Testis (tissue), 3 donors: Measurements from ENCODE around the gene KLF7. TPM values are rescaled to one million over a fixed set of nuclear protein-coding genes. Genes with fewer than 3 reads are reported as not detected.

Source experiments
- DNase-seq: peaks from one replicate; pipeline ENCODE4 v3.0.0-alpha.2; 2019
- H3K27ac ChIP-seq, 2 donors: fragments of 200-600 bp; sonication (generic); one replicate each; pipeline ENCODE4 v1.5.1; 2019
- H3K27me3 ChIP-seq: fragments of 200-600 bp; sonication (generic); one replicate; pipeline ENCODE4 v1.5.1; 2019
- H3K36me3 ChIP-seq: fragments of 200-600 bp; sonication (generic); one replicate; pipeline ENCODE4 v1.5.1; 2017; ENCODE audit warnings: low read depth; ENCODE audit errors: missing control alignments
- H3K4me1 ChIP-seq: fragments of 200-600 bp; sonication (generic); one replicate; pipeline ENCODE4 v1.5.1; 2019
- H3K4me3 ChIP-seq, 2 donors: fragments of 200-600 bp; sonication (generic); one replicate each; pipeline ENCODE4 v1.5.1; 2017 to 2019
- H3K9me3 ChIP-seq: fragments of 200-600 bp; sonication (generic); one replicate; pipeline ENCODE4 v1.5.1; 2017
- POLR2A ChIP-seq: fragments of 450-650 bp; IDR thresholded peaks from one replicate; pipeline ENCODE4 v1.6.1; 2017; ENCODE audit warnings: antibody characterized with exemption, mild to moderate bottlenecking, moderate library complexity
- WGBS, 2 donors: methylation state at CpG; one replicate each; pipeline ENCODE4 v1.1.5; 2018; 5-methylcytosine and 5-hydroxymethylcytosine counted together
- intact Hi-C: fragments of 100-400 bp; cut with DNase I; formaldehyde crosslinking; loops from one replicate; pipeline ENCODE4 v1.15.1; 2023; ENCODE audit warnings: low total_unique reads
- polyA plus RNA-seq: library from polyadenylated mRNA; stranded (reverse); fragments of 350-450 nt; fragmentation: Illumina TruSeq; extraction: RNeasy Lipid Tissue Mini Kit (QIAGEN cat#74804); gene quantifications from one replicate; pipeline ENCODE4 v1.2.3, GENCODE V29; 2014; ENCODE audit warnings: low read depth, low replicate concordance; ENCODE audit not compliant: insufficient read depth
- total RNA-seq, 2 donors: library from RNA; depleted of rRNA; stranded (reverse); fragments of >200 nt; gene quantifications; one replicate each; pipeline ENCODE4 v1.2.3, GENCODE V29; 2016
- TF ChIP-seq, protein P1 (sequence below), 3 experiments: fragments of 450-650 bp in 2 of 3; fragments of 200-600 bp in 1 of 3; sonication (generic) in 1 of 3; IDR thresholded peaks; one replicate each; pipeline ENCODE4 v1.5.1; 2016 to 2019; ENCODE audit warnings: antibody characterized with exemption in 3 of 3, mild to moderate bottlenecking in 2 of 3, moderate library complexity in 1 of 3

Gene KLF7
- total and polyA plus RNA-seq, 3 donors from 2014 or later = 15.1 to 23.2 (median 21.1) TPM

DNA sequence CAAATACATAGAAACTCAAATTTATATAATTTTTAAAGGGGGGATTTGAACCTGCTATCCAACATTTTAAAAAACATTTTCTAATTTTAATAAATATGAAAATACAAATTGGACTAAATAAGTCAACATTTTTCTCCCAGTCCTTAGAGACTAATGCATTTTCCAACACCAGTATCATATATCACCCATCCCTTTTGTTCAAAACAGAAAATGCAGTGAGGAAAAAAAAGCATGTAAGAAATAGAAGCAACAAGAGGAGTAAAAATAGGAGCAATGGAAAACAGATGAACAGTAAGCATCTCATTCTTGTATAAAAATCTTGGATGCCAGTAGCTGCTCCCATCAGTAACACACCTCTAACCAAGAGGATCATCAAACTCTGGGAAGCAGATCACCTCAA is 25.5 kb downstream of the KLF7 start:
- no peak overlapping the region for H3K27ac ChIP-seq
- TF ChIP-seq, protein P1, sequence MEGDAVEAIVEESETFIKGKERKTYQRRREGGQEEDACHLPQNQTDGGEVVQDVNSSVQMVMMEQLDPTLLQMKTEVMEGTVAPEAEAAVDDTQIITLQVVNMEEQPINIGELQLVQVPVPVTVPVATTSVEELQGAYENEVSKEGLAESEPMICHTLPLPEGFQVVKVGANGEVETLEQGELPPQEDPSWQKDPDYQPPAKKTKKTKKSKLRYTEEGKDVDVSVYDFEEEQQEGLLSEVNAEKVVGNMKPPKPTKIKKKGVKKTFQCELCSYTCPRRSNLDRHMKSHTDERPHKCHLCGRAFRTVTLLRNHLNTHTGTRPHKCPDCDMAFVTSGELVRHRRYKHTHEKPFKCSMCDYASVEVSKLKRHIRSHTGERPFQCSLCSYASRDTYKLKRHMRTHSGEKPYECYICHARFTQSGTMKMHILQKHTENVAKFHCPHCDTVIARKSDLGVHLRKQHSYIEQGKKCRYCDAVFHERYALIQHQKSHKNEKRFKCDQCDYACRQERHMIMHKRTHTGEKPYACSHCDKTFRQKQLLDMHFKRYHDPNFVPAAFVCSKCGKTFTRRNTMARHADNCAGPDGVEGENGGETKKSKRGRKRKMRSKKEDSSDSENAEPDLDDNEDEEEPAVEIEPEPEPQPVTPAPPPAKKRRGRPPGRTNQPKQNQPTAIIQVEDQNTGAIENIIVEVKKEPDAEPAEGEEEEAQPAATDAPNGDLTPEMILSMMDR (IDR thresholded peaks at IDR 0.05) = no peak
- no peak for TF ChIP-seq POLR2A
- no peaks in the 10 kb centered on the region for H3K27me3 ChIP-seq
- H3K36me3 ChIP-seq = no peaks in the 10 kb centered on the region
- H3K9me3 ChIP-seq = no peaks in the 10 kb centered on the region
- DNase-seq = no peak
- peaks cover 4% of the 10 kb centered on the region for H3K4me1 ChIP-seq
- H3K4me3 ChIP-seq = no peak overlapping the region
- intact Hi-C loops = no loop called here

DNA sequence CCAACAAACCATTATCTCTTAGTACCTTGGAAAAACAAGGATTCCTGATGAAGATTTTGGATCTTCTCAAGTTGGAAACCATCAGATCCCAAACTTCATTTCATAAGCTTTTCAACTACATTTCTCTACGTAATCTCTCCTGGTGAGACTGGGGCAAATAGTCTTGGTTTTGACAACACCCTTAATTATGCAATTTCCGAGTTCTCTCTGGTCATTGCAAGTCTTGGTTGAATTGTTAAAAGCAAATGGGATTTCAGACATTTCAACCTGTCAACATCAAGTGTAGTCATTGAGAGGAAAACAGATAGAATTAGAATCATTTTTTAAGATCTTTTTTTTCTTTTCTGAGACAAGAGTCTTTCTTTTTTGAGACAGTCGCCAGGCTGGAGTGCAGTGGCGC is 26.2 kb downstream of the KLF7 start:
- 77 to 80% methylated on average over 4 of the region's 4 CpGs for WGBS, 2 donors
- peaks cover 5% of the 10 kb centered on the region for H3K4me1 ChIP-seq
- no peaks in the 10 kb centered on the region for H3K9me3 ChIP-seq
- no peaks in the 10 kb centered on the region for H3K27me3 ChIP-seq
- no peak overlapping the region for H3K4me3 ChIP-seq
- H3K27ac ChIP-seq = no peak overlapping the region
- intact Hi-C loops = no loop called here
- DNase-seq = no peak
- H3K36me3 ChIP-seq = no peaks in the 10 kb centered on the region
- no peak for TF ChIP-seq POLR2A
- TF ChIP-seq, protein P1 (IDR thresholded peaks at IDR 0.05) = no peak

DNA sequence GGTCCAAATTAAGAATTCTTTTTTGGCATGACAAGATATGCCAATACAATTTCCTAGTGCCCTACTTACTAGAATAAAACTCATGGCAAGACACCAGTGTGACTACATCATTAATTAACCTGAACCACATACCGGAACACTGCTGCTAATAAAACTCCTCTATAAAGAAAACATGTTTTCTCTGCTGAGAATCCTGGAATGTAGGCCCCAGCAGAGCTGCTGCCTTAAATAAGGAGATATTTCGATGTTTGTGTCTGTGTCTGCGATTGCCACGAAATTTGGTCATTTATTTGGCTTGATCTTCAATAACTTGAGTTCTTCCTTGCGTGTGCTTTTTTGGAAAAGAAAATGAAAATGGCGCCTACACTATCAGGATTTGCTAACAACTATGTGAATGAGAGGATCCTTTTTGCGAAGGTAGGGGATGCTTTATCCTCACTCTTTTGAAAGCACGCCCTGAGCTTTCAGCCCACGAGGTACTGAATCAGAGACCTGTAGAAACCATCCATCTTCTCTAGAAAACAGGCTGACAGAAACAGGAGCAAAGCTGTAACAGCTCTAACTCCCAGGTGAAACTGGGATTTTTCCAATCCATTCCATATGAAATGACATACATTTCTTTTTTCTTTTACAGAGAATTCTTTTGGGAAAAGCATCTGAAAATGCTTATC is 27.0 kb downstream of the KLF7 start:
- Histone ChIP-seq H3K9me3 (no peaks in the 10 kb centered on the region), H3K27ac (no peak overlapping the region), H3K27me3 (no peaks in the 10 kb centered on the region), H3K4me3 (no peak overlapping the region), H3K4me1 (peaks cover 5% of the 10 kb centered on the region), H3K36me3 (no peaks in the 10 kb centered on the region)
- TF ChIP-seq POLR2A = no peak
- TF ChIP-seq, protein P1 (IDR thresholded peaks at IDR 0.05) = no peak
- DNase-seq = no peak
- WGBS, 2 donors = 76 to 88% methylated on average over 9 of the region's 9 CpGs
- intact Hi-C loops = no loop called here

DNA sequence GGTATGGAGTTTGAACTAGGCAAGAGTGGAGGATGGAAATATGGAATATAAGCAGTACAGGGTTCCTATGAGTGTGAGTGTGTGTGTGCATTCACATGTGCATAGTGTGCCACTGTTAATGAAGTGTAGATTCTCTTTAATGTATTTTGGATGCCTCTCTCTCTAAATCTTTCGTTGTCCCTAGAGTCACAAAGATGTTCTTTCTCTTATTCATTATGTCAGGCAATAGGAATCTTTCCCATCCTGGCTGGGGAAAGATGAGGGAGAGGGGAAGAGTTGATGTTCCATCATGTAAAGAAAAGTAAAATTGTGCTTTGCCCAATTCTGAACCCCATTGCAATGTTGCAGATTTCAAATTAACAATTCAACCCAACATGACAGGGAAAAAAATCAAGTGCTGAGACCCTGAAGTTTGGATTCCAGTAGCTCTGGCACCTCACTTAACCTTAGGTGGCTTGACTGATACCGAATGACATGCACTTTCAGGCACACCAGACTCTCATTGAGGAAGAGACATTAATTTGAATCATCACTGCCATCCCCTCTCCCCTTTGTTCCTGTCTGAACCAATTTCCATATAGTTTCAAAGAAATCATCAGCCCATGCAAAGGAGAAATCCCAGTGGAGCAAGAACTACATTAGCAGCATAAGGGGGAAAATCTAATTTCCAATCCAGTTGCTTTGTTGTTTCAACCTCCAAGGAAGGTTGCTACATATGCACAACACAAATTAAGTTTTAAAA is 28.0 kb downstream of the KLF7 start:
- Histone ChIP-seq H3K36me3 (no peaks in the 10 kb centered on the region), H3K4me3 (no peak overlapping the region), H3K27me3 (no peaks in the 10 kb centered on the region), H3K27ac (no peak overlapping the region), H3K9me3 (no peaks in the 10 kb centered on the region), H3K4me1 (peaks cover 13% of the 10 kb centered on the region)
- DNase-seq = no peak
- TF ChIP-seq, protein P1 (IDR thresholded peaks at IDR 0.05) = no peak
- TF ChIP-seq POLR2A = no peak
- intact Hi-C loops = no loop called here
- WGBS, 2 donors = 89 to 92% methylated on average over 2 of the region's 2 CpGs

DNA sequence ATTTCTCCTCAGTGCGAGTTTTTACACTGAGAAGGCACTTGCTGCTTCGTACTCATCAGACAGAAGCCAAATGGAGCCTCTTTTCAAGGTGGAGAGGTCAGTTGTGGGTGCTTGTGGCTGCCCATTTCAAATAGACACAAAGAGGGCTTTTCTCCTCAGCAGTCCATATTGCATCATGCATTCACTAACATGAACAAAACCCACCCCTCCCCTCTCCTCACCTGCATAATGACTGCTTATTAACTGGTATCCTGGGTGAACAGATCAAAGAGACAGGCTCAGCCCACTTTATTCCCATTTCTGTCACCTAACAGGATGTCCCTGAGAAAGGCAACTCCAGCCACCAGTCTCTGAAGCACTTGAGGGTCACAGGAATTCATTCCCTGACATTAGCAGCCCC is 28.9 kb downstream of the KLF7 start:
- intact Hi-C loops = no loop called here
- DNase-seq = no peak
- no peaks in the 10 kb centered on the region for H3K9me3 ChIP-seq
- H3K4me1 ChIP-seq = peaks cover 15% of the 10 kb centered on the region
- H3K36me3 ChIP-seq = no peaks in the 10 kb centered on the region
- H3K27me3 ChIP-seq = no peaks in the 10 kb centered on the region
- WGBS, 2 donors = 95 to 96% methylated on average over 2 of the region's 2 CpGs
- TF ChIP-seq POLR2A = no peak
- TF ChIP-seq, protein P1 (IDR thresholded peaks at IDR 0.05) = no peak
- H3K4me3 ChIP-seq = no peak overlapping the region
- no peak overlapping the region for H3K27ac ChIP-seq
